HEK293T (cell line): ENCODE measurements around the gene ELP1.

Experiments used
- CTCF ChIA-PET: fragments of 350-600 bp; formaldehyde crosslinking; extraction: SDS; loops from one replicate; lab custom pipeline; 2021; ENCODE audit warnings: antibody characterized with exemption, inconsistent platforms; lab: Yijun Ruan, JAX
- POLR2A ChIA-PET: fragments of 350-600 bp; formaldehyde crosslinking; extraction: SDS; loops from one replicate; lab custom pipeline; 2020; ENCODE audit warnings: antibody characterized with exemption, inconsistent platforms; lab: Yijun Ruan, JAX
- DNase-seq: peaks from one replicate; pipeline ENCODE4 v3.0.0; 2012; ENCODE audit warnings: mixed read lengths; ENCODE audit errors: extremely low spot score
- ARNT ChIP-seq: fragments of 450-650 bp; IDR thresholded peaks from 2 replicates; pipeline ENCODE4 v1.6.1; 2017; ENCODE audit warnings: mild to moderate bottlenecking
- BHLHE40 ChIP-seq: fragments of 450-650 bp; IDR thresholded peaks from 2 replicates; pipeline ENCODE4 v1.6.1; 2016; ENCODE audit warnings: mild to moderate bottlenecking, moderate library complexity, borderline replicate concordance
- CTBP1 ChIP-seq: fragments of 450-650 bp; IDR thresholded peaks from 2 replicates; pipeline ENCODE4 v1.6.1; 2016; ENCODE audit warnings: borderline replicate concordance
- ELF4 ChIP-seq: fragments of 450-650 bp; IDR thresholded peaks from 2 replicates; pipeline ENCODE4 v1.6.1; 2017; ENCODE audit warnings: antibody characterized with exemption
- FOXA1 ChIP-seq: fragments of 450-650 bp; IDR thresholded peaks from 2 replicates; pipeline ENCODE4 v1.6.1; 2016; ENCODE audit warnings: mild to moderate bottlenecking
- FOXK2 ChIP-seq: fragments of 450-650 bp; IDR thresholded peaks from 2 replicates; pipeline ENCODE4 v1.6.1; 2016; ENCODE audit warnings: mild to moderate bottlenecking
- FOXM1 ChIP-seq: fragments of 450-650 bp; IDR thresholded peaks from 2 replicates; pipeline ENCODE4 v1.6.1; 2017; ENCODE audit warnings: mild to moderate bottlenecking, borderline replicate concordance
- HDGF ChIP-seq: fragments of 450-650 bp; IDR thresholded peaks from 2 replicates; pipeline ENCODE4 v1.6.1; 2017; ENCODE audit warnings: antibody characterized with exemption, borderline replicate concordance
- L3MBTL2 ChIP-seq: fragments of 450-650 bp; conservative IDR thresholded peaks from 2 replicates; pipeline ENCODE4 v1.6.1; 2016; ENCODE audit warnings: mild to moderate bottlenecking
- LEF1 ChIP-seq: fragments of 450-650 bp; IDR thresholded peaks from 2 replicates; pipeline ENCODE4 v1.6.1; 2017; ENCODE audit warnings: mild to moderate bottlenecking, borderline replicate concordance
- NFRKB ChIP-seq: fragments of 450-650 bp; IDR thresholded peaks from 2 replicates; pipeline ENCODE4 v1.6.1; 2016; ENCODE audit warnings: mild to moderate bottlenecking, moderate library complexity
- PKNOX1 ChIP-seq: fragments of 450-650 bp; IDR thresholded peaks from 2 replicates; pipeline ENCODE4 v1.6.1; 2016
- SP1 ChIP-seq: fragments of 450-650 bp; IDR thresholded peaks from 2 replicates; pipeline ENCODE4 v1.6.1; 2017
- SUZ12 ChIP-seq: fragments of 450-650 bp; IDR thresholded peaks from 2 replicates; pipeline ENCODE4 v1.6.1; 2016; ENCODE audit warnings: mild to moderate bottlenecking
- TARDBP ChIP-seq: fragments of 450-650 bp; IDR thresholded peaks from 2 replicates; pipeline ENCODE4 v1.6.1; 2016
- ZNF384 ChIP-seq: fragments of 450-650 bp; IDR thresholded peaks from 2 replicates; pipeline ENCODE4 v1.6.1; 2016

Gene ELP1

GRCh38 chr9:108837530-108837929, 96.4 kb downstream of the ELP1 start:
- DNase-seq = no peak
- TF ChIP-seq FOXA1 = no peak
- CTCF ChIA-PET = no interaction called here
- POLR2A ChIA-PET = no interaction called here

- POLR2A ChIA-PET = no interaction called here
- TF ChIP-seq SUZ12 = no peak
- TF ChIP-seq ARNT = no peak
- no peak for TF ChIP-seq FOXM1
- no peak for TF ChIP-seq FOXA1
- TF ChIP-seq LEF1 = no peak
- no peak for TF ChIP-seq HDGF
- no peak for TF ChIP-seq ELF4
- no peak for TF ChIP-seq CTBP1
- TF ChIP-seq FOXK2 = no peak
- no peak for TF ChIP-seq TARDBP
- CTCF ChIA-PET = no interaction called here
- no peak for DNase-seq
Measured at GRCh38 chr9:108836781-108837180, 97.1 kb downstream of the ELP1 start.

GRCh38 chr9:108836319-108836718, 97.6 kb downstream of the ELP1 start:
- no peak for DNase-seq
- POLR2A ChIA-PET = no interaction called here
- TF ChIP-seq FOXM1 (no peak), FOXA1 (no peak), NFRKB (no peak), ELF4 (no peak), BHLHE40 (no peak), LEF1 (no peak), CTBP1 (no peak), ARNT (no peak), HDGF (no peak), ZNF384 (no peak), L3MBTL2 (no peak), PKNOX1 (no peak), TARDBP (no peak), SP1 (no peak), FOXK2 (no peak), SUZ12 (no peak)
- CTCF ChIA-PET = no interaction called here

GRCh38 chr9:108835831-108836230, 98.1 kb downstream of the ELP1 start:
- TF ChIP-seq SP1 (no peak), NFRKB (no peak), FOXM1 (no peak), CTBP1 (no peak), HDGF (no peak), TARDBP (no peak)
- CTCF ChIA-PET = no interaction called here
- POLR2A ChIA-PET = no interaction called here
- no peak for DNase-seq

GRCh38 chr9:108834959-108835665, 98.8 kb downstream of the ELP1 start:
- CTCF ChIA-PET = no interaction called here
- POLR2A ChIA-PET = no interaction called here
- DNase-seq = no peak
- TF ChIP-seq NFRKB (no peak), CTBP1 (no peak), HDGF (no peak), FOXA1 (no peak), L3MBTL2 (no peak), FOXK2 (no peak), SP1 (no peak), TARDBP (no peak), SUZ12 (no peak), LEF1 (no peak), ZNF384 (no peak), BHLHE40 (no peak), ARNT (no peak), FOXM1 (no peak)

- CTCF ChIA-PET = no interaction called here
- TF ChIP-seq TARDBP (no peak), NFRKB (no peak), FOXM1 (no peak), L3MBTL2 (no peak), BHLHE40 (no peak), SP1 (no peak)
- POLR2A ChIA-PET = no interaction called here
- DNase-seq = no peak
Measured at GRCh38 chr9:108832179-108832500, 101.8 kb downstream of the ELP1 start.

- POLR2A ChIA-PET = interaction anchor here (1.3 kb wide), 1 partner anchor 13 kb away, joined by 3 read pairs; no protein-coding TSS in a partner anchor
- TF ChIP-seq SUZ12 (no peak), TARDBP (no peak), BHLHE40 (no peak), LEF1 (no peak), CTBP1 (no peak), PKNOX1 (no peak), HDGF (no peak), FOXM1 (no peak), ELF4 (no peak), NFRKB (no peak), FOXA1 (no peak), L3MBTL2 (no peak), SP1 (no peak), FOXK2 (no peak), ARNT (no peak)
- CTCF ChIA-PET = no interaction called here
Measured at GRCh38 chr9:108831496-108832178, 102.3 kb downstream of the ELP1 start.

More at GRCh38 chr9:108831496-108832178, 102.3 kb downstream of the ELP1 start:
- DNase-seq = no peak
